ENCODE results near the gene VASH1. TPM values are rescaled to one million over a fixed set of nuclear protein-coding genes. Genes with fewer than 3 reads are reported as not detected.
A peak's percentile ranks its signal among the peaks of the same experiment; 100 is the strongest.

The VASH1 gene
- total RNA-seq, 1 donor from 2014 or later: 4.1 TPM

DNA sequence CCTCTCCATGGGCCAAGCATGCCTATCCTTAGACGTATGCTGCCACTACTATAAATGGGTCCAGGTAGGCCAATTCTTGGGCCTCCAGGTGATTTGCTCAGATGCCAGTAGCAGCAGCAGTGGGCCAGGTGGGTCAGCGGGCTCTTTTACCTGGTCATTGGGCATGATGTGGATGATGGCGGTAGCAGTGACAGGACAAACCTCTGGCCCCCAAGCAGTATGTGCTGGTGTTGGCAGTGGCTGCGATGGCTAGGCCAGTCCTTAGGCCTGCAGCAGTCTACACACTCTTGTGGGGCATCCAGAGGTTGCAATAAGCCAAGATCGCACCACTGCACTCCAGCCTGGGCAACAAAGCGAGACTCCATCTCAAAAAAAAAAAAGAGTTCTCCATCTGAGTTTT is 19.1 kb upstream of the VASH1 start:
- DNase-seq (ENCODE audit: low read depth): no peak

DNA sequence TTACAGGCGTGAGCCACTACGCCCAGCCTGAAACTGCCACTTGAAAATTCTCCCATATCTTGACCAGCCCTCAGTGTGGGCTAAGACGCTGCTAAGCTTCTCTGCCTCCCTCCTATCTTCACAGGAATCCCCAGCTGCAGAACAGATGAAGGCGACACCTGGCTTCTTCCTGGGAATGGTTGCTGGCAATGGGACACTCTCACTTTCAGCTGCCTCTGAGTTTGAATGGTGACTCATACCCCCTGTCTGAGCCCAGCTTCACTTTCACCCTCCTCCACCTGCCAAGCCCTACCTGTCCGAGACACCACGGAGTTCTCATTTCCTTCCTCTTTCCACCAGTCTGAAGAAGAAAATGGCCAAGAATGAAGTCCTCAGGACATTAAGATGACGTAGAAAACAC is 18.3 kb upstream of the VASH1 start:
- peak; percentile 55 for DNase-seq (ENCODE audit: low read depth)

DNA sequence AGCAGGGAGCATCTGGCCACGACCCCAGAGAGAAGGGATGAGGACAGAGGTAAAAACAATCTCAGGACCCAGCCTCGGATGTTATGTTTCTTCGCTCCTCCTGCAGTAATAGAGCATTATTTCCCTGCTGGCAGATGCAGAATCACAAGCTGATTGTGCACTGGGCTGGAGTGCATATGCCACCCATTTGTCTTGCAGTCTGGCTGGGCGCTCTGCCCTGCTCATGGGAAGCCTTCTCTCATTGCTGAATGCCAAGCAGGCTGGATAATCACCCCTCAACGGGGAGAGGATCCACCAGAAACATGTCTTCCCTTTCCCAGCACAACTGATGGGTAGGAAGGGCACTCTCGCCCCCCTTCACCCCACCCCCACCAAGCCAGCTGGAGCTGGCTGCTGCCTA is 8.5 kb upstream of the VASH1 start:
- no peak for DNase-seq (ENCODE audit: low read depth)

DNA sequence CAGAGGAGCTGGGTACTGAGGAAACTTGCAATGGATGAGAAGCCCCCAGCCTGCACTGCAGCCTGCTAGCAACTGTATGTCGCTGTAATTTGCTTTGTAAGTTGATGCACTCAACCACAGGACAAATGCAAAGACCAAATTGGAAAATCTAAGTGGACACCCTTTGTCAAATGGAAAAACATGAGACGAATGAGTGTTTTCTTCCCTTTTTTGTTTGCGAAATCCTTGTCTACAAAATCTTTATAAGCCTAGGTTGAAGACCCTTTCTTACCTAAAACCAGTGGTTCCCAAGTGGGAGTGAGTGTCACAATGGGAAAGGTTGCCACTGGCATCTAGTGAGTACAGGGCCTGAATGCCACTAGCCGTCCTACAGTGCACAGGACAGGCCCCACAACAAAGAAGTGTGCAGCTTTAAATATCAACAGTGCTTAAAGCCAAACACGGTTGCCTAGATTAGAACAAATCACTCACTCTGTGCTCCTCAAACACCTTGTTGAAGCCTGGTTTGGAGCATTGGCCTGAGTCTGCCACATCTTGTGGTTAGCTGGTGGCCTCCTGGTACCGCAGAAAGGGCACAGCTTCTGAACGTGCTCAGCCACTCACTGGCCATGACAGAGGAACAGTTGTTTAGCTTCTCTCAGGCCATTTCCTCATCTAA is 7.6 kb upstream of the VASH1 start:
- DNase-seq (ENCODE audit: low read depth): peak; percentile 56

DNA sequence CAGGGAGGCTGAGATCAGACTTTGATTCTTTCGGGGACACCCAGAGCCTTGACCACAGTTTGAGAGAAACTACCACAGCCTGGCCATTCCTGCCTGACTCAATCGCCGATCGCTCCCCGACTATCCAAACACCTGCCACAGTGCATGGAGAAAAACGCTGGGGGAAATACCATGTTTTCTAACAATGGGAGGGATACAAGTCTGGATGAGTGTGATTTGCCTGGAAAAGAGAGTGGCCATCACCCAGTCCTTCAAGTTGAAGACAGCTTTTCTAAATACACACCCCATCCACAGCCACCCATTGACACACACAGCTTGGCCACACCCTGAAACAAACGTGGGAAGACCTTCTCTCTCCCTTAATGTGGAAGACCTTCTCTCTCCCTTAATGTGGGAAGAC is 6.7 kb upstream of the VASH1 start:
- no peak for DNase-seq (ENCODE audit: low read depth)

DNA sequence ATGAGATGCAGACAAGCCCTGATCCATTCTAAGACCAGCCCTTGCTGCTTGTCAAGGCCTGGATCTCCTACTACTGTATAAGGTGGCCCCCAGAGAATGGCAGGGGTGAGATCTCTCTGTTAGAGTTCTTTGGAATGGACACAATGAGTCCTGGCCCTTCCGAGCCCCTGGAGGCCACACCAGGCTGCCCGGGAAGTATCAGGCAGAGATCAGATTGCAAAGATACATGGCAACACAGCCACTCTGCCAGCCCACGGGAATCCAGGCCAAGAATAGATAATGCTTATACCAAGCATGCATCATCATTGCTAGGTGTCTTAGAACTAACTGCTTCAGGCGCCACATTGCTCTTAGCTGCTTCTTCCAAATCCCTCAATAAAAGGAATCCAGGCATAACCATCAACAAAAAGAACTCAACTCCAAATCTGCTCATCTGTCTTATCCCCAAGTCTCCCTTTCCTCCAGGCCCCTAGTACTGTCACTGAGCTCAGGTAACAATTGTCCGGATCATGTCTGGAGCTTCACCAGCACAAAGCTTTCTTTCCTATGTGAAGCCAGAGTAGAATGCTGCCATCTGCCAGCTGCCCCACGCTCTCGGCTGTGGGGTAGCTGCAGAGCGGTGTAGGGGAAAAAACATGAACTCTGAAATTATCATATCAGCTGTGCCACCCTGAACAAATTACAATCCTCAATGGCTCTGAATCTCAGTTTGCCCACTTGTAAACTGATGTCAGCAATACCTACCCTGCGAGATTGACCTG is 5.5 kb upstream of the VASH1 start:
- DNase-seq (ENCODE audit: low read depth): peak; percentile 77

DNA sequence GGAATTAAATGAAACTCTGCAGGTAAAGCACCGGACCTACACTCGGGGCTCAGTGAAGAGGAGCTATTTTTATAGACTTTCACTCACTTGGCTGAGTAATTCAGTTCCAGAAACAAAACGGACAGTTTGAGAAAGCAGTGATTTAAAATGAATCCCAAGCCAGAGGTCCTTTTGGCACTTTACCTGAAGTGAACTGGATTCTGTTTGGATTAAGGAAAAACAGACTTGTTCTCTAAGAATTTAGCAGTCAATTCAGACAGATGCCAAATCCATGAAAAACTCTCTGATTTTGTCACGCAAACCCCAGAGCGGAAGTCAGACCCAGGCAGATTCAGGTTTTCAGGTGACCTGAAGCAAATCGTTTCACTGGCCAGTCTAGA is 4.9 kb upstream of the VASH1 start:
- DNase-seq (ENCODE audit: low read depth): no peak

DNA sequence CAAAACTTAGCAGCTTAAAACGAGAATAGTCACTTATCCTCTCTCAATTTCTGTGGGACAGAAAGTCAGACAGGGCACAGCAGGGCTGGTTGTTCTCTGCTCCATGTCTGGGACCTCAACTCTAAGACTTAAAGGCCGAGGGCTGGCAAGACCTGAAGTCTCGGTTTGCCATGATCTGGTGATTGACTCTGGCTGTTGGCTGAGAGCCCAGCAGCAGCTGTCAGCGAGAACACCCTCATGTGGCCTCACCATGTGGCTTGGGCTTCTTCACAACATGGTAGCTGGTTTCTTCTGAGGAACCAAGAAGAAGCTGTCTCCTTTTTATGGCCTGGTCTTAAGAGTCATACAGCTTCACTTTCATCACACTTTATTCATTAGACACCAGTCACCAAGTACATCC is 1.7 kb upstream of the VASH1 start:
- no peak for DNase-seq (ENCODE audit: low read depth)

DNA sequence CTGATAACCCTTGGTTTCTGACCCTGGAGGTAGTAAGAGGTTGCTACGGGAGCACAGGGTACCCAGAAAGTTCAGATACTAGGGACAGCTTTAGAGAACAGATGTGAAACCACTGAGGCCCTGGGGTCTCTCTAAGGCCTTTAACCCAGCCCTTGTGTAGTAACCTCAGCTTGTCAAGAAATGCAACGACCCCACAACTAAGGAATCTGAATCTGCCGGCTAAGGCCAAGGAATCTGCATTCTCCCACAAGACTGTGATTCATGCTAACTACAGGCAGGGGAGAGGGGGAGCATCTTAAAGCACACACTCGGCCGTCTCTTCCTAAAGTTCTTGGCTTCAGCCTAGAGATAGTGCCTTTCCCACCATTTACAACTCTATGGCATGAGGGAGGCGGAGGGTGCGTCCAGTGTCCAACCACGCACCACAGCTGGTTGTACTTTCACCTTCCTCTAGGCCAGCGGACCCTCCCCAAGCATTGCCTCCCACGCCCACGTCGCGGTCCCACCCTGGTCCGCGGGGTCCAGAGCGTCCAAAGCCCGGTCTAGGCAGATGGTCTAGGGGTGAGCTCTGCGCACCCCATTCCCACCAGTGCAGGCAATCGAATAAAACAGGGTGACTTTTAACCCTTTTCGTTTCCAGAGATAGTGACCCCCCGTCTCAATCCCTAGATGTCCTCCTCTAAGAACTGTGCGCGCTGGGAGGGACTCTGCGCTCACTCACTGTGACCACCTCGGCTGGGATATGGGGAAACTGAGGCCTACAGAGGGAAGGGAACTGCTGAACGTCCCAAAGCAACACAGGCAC is 735 bp upstream of the VASH1 start:
- peak; percentile 54 for DNase-seq (ENCODE audit: low read depth)

DNA sequence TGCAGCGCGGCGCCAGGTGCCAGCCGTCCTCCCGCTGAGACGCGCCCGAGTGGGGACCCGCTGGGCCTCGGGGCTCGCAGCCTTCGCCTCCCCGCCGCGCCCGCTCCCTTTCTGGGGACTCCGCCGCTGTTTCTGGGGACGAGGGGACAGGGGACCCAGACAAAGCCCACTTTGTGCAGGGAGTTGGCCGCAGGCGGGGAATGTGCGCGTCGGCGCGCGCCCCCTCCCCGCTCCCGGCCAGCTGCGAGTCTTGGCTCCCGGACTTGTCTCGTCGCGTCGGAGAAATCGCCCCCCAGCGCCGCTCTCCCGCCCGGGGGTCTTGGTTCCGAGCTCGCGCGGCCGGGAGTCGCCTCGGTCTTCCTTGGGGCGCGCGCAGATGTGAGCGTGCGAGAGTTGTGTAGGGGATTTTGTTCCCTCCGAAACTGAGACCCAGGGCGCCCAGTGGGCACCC is 717 bp downstream of the VASH1 start:
- no peak for DNase-seq (ENCODE audit: low read depth)

DNA sequence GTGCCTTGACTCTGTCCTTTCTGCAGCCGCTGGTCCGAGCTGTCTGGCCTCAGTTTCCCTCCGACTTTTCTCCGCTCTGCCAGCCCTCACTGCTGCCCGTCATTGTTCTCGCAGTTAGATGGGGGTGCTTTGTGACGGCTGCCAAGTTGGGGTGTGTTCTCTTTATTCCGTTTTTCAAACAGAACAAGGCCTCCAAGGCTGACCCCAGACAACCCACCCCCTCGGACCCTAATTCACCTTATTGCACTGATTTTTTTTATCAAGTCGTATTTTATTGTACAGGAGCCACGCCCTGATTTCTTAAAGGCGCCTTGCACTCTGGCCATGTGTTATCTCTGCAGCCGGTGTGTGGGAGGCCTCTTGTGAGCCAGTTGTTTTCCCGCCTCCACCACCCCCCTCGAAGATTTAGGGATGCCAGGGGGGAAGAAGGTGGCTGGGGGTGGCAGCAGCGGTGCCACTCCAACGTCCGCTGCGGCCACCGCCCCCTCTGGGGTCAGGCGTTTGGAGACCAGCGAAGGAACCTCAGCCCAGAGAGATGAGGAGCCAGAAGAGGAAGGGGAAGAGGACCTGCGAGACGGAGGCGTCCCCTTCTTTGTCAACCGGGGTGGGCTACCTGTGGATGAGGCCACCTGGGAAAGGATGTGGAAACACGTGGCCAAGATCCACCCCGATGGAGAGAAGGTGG is 1.3 kb downstream of the VASH1 start:
- DNase-seq (ENCODE audit: low read depth): no peak

DNA sequence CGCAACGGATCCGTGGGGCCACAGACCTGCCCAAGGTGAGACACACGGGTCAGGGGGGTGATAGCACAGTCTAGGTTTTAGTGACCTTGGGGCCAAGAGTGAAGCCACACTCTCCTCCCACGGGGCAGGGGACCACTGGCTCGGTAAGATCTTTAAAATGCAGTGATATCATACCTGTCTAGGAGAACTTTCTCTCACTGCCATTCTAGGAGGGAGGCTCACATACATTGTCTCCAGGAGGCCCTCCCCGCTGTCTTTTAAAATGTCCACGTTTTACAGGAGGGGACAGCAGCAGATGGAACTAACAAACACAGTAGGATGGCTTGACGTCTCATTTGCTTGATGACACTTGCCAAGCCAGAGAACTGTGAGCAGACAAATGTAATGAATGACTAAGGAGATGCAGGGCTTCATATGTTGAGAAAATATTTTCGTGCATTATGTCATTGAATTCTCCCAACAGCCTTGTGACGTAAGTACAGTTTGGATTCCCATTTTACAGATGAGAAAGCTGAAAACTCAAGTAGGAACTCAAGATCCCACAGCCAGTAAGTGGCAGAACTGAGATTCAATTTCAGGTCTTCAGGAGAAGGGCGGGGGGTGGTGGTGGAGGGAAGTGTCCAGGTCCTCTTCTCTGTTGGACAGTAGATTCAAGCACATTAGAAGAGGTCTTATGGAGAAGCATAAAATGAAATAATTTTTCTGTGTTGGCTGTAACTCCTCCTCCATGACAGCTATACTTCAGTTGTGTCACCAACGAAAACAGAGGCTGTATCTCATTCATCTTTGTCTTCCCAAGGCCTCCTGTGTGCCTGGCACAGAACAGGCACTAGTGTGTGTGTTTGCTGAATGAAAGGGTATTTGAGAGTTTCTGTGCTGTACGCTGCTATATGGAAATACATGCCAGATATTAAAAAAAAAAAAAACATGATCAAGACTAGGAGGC is 2.1 kb downstream of the VASH1 start:
- DNase-seq (ENCODE audit: low read depth): no peak

DNA sequence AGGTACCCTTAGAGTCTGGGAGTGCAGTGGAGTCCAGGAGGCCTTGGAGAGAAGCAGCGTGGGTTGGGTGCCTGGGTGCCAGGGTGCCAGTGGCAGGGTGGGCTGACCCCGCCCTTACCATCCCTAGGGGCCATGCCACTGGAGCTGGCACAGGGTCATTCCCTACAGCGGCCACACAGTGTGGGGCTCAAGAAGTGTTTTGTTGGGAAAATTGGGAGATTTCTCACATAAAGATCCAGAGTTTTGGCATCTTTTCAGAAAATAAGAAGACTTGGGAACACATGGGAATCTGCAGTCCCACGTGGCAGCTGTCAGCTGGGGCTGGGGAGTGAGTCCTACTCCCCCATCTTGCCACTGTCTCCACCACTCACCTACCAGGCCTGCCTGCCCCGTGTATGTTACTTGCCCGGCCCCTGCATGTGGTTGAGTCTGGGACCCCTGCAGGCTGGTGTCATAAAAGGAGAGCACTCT is 4.2 kb downstream of the VASH1 start:
- DNase-seq (ENCODE audit: low read depth): no peak

DNA sequence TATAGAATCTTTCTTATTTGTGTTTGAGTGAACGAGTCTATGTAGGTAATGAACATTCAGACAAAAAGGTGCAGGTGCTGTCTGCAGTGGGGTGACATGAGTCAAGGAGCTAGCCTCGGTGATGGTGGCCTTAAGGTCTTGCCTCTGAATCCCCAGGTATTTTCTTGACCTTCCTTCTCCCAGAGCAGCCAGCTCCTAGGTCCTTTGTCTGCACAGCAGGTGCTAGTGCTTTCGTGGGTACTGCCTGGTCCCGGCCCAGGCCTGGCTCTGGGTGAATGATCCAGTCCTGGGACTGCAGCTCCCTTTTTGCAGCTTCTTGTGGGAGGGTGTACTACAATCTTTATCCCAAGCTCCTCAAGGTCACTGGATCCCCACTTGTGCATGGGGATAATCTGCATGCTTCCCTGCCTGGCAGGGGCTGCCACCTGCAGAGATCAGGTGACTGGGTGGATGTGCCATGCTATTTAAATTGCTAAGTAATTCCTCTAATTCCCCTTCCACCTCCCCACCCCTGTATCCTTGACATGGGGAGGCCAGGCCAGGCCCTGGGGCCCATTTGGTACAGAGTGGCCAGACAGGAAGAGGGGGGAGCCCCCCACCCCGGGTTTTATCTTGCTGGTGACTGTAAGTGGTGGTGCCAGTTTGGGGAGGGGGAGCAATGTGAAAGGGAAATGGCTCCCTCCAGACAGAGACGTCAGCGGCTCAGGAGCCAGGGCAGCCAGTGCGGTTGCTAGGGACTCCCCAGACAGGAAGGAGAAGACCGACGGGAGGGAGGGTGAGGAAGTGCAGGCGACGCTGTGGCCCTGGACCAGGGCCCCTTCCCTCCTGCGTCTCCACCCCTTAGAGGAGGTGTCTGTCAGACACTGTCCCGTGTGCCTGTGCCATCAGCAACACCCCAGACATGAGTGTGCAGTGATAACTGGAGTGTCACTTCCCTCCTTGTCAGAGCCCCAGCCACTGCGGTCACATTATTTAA is 6.7 kb downstream of the VASH1 start:
- no peak for DNase-seq (ENCODE audit: low read depth)

DNA sequence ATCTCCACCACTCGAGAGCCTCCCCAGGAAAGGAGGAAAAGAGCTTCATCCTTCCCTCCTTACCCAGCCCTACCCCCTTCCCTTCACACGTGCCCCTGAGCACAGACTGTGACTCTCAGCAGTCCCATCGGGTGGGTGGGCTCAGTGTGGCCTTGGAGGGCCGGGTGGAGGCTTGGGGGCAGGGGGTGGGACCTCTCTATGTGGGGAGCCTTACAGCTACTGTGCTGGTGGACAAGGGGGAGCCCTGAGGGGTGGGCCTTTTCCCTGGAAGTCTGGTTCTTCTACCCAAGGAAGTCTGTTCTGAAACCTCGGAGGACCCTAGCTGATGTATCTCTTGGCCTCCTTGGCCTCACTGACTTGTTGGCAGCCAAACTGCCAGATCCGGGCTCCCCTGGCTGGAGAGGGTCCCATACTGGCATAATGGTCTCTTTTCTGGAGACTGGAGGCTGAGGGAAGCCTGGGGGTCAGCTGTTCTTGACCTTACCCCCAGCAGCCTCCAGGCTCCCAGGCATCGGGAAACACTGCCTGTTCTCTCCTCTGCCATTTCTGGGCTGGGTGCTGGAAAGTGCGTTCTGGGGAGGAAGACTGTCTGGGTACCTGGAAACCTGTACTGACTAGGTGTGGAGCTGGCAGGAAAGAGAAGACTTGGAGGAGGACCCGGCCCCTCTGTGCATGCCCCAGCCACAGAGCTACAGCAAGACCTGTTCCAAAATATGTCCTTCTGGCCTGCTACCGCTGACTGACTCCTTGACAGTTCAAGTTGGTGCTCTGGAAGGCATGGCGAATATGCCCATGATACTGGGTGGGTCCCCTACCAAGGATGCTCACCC is 7.6 kb downstream of the VASH1 start:
- DNase-seq (ENCODE audit: low read depth): no peak

DNA sequence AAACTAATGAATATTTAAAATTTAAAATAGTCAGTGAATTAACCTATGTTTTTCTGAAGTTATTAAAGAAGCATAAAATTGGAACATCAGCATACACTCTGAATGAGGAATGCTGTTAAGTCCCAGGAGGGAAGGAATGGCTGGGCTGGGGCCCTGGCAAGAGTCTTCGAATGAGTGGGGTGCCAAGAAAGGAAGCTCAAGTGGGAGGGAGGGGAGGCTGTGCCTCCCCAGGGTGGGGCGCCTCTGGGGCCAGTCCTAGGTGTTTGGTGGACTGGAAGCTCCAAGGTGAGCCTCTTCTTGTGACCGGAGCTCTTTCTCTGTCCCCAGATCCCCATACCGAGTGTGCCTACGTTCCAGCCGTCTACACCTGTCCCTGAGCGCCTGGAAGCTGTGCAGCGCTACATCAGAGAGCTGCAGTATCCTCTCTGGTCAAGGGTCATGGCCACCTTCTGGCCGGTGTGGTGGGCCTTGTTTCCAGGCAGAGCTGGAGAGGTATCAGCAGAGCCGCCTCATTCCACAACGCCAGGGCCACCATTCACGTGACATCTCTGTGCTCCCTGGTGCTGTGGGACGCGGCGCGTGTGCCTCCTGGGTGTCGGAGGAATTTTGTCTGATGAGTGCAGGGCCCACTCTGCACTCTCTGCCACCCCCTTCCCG is 8.5 kb downstream of the VASH1 start:
- DNase-seq (ENCODE audit: low read depth): no peak

Measured in myocyte (in vitro differentiated cells).